GM21619 (cell line): Measurements from ENCODE around the gene SPDYE1.
A peak's percentile ranks its signal among the peaks of the same experiment; 100 is the strongest.
"Not testable (repeated sequence)": the region's sequence is repeated elsewhere in the genome, so short reads cannot be mapped to it uniquely, and the experiment has no call there.

Experiments used
- ATAC-seq: cut with Tn5 transposase; IDR thresholded peaks from one replicate; pipeline ENCODE4 v1.9.1; 2021; ENCODE audit not compliant: unreplicated experiment

The SPDYE1 gene

GRCh38 chr7:43997532-43997931 lies at the start of gene SPDYE1:
TSS of gene SPDYE1 (plus strand) at chr7:43997897. CDS start at chr7:43999950, 2,053 bp downstream.
- not testable (repeated sequence) for ATAC-seq

- ATAC-seq = no peak
Observed at GRCh38 chr7:43952028-43952427, 45.7 kb upstream of the SPDYE1 start.

DNA sequence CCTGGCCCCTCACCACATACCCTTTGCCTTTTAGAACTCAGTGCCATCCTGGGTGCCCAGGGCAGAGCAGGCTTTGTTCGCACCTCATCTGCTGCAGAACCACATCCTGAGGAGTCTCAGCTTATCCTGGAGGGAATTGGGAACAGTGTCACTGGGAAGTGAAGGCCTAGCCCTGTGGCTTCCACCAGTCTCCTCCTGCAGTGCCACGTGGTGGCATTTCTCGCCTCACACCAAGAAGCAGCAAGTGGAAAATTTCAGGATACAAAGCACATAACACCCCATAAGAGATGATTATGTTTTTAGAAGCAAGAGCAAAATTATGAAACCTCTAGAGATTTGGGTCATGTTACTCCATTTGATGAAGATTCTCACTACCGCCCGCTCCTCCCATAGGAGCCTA lies 44.6 kb upstream of the SPDYE1 start:
- no peak for ATAC-seq

- no peak for ATAC-seq
Observed at GRCh38 chr7:43954524-43955228, 43.0 kb upstream of the SPDYE1 start.

DNA sequence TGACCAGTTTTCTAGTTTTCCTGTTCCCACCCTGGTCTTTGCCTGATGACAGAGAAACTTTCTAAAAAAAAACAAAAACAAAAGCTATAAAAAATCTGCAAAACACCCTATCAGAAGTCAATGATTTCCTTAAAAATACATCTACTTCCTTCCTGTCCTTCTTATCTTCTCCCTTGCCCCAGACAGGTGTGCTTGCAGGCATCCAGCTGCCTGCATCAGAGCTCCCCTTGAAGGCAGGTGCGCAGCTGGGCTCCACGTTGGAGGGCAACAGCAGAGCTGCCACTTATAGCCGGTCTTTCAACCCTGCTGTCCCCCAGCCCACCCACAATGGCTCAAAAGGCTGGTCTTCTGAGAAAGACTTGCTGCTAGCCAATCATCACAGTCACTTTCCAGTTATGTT lies 41.7 kb upstream of the SPDYE1 start:
- ATAC-seq = no peak

GRCh38 chr7:43960933-43961332 lies 36.8 kb upstream of the SPDYE1 start:
- ATAC-seq = no peak

DNA sequence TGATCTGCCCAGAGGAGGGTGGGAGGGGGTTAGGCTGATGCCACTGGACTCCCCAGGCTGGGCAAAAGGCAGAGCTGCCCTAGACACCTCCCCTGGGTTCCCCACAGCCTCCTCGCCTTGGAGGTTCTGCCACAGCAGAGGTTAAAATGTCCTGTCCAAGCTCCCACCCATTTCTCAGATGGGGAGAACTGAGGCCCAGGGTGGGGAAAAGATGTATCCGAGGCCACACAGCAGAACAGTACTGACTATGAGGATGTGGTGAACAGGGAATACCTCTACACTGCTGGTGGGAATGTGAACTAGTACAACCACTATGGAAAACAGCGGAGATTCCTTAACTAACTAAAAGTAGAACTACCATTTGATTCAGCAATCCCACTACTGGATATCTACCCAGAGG lies 31.3 kb upstream of the SPDYE1 start:
- ATAC-seq = not testable (repeated sequence)

DNA sequence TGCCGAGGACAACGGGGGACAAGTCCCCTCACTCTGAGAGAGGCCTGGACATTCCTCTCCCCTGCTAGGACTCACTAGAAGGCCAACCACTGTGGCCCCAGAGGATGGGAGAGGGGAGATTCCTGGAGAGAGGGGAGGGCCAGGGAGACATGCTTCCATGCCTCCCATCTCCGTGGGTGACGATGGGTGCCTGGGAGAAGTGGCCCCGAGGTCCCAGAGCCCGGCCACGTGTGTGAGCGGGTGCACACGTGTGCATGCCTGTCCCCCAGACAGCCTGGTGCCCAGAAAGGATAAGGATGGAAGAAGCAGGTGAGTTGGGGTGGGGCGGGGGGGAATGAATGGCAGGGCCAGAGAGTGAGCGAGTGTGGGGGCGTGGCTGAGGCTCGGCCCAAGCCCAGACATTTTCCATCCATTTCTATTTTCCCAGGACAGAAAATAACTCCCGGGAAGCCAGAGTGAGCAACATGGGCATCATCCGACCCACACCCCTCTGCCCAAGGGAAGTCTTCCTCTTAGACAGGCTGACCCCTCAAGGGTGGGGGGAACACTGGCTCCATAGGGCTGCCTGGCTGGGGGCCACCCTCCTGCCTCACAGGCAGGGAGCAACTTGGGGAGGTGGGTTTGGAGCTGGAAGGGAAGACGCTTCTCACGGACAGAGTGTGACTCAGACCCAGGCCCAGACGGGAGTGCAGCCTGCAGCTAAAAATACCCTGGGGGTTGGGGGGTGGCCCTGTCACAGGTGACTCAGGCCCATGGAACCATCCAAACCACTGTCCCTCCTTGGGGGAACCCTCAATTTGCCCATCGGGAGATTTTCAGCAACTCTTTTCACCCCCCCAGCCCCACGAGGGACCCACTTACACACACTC lies 29.3 kb upstream of the SPDYE1 start:
- not testable (repeated sequence) for ATAC-seq

GRCh38 chr7:43969586-43969985 lies 28.1 kb upstream of the SPDYE1 start:
- not testable (repeated sequence) for ATAC-seq

DNA sequence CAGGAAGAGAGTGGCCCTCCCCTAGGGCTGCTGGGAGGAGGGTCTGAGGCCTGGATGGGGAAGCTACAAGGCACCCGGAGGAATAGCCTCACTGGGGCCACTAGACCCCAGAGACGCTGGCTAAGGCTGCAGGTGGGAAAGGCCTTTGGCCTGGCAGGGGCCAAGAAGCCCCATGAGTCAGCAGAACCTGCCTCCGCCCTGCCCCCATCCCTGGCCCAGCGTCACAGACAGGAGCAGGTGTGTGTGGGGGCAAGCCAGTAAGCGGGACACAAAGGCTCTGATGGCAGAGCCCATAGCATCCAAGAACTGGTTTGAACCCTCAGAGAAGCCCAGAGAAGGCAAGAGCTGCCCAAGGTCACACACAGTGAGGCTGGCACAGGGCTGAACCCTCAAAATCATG lies 27.0 kb upstream of the SPDYE1 start:
- ATAC-seq = not testable (repeated sequence)

- not testable (repeated sequence) for ATAC-seq
Observed at GRCh38 chr7:43974033-43974573, 23.6 kb upstream of the SPDYE1 start.

DNA sequence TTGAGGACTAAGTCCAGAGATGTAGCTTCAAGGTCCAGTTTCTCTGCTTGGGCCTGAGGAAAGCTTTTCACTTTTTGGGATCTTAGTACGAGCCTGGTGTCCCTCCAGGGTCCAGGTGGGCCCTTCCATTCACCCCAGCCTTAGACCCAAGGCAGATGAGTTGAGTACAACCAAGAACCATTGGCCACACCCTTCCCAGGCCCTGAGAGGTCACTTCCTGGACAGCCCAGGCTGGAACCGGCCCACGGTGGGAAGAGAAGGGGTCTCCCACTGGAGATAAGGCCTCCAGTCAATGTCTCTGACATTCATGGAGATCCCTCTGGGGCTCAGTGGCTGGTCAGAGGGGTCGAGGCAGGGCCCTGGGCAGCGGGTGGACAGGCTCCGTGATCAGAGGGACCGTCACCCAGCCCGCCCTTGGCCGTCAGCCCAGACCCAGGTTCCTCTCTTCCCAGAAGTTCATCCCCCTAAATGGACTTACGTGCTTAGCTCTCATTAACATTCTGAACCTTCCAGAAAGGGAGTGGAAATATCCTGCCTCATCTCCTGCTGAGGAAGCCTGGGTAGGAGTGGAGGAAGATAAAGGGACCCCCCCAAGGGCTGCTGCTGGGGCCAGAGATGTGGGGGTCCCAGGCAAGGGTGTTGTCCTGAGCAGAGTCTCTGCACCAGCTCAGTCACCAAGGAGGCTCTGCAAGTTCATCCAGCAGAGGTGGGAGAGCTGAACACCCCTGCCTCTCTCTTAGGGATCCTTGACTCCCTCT lies 22.8 kb upstream of the SPDYE1 start:
- not testable (repeated sequence) for ATAC-seq

DNA sequence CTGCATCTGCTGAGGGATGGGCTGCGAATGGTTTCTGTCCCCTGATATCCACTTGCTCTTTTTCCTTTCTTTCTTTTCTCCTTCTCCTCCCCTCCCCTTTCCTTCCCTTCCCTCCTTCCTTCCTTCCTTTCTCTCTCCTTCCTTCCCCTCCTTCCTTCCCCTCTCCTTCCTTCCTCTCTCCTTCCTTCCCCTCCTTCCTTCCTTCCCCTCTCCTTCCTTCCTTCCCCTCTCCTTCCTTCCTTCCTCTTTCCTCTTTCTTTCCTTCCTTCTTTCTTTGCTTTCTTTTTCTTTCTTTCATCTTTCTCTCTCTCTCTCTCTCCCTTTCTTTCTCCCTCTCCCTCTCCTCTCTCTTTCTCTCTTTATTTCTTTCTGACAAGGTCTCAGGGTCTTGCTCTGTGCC lies 20.2 kb upstream of the SPDYE1 start:
- ATAC-seq = no peak

DNA sequence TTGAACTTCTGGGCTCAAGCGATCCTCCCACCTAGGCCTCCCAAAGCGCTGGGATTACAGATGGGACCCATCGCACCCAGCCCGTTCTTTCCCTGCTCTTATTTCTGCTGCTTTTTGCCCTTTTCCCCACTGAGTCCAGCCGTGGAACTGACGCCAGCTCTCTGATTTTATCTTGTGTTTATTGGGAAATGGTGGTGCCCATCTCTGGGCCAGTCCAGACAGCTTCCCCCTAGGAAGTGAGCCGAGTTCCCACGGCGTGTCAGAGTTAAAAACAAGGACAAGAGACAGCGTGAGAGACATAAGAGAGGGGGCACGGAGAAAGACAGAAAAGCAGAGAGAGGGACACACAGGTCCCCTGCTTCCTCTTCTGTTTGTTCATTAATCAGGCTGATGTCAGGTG lies 19.6 kb upstream of the SPDYE1 start:
- not testable (repeated sequence) for ATAC-seq

DNA sequence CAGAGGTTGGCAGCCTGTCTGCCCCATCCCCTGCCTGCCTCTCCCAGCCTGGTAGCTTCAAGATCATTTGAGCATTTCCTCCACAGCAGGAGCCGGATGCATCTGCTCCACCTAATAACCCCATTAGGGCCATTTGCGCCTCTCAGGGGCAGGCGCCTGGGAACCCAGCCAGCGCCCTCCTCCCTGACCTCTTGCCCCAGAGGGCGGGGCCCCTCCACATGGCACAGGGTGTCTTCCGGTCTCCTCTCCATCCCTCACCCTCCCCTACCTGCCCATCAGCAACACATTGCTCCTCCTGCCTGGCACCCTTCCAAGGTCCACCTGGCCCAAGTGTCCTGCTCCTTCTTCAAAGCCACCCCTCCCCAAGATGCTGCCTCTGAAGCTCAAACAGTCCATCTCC lies 14.8 kb upstream of the SPDYE1 start:
- not testable (repeated sequence) for ATAC-seq

GRCh38 chr7:43983736-43984135 lies 14.0 kb upstream of the SPDYE1 start:
- not testable (repeated sequence) for ATAC-seq

DNA sequence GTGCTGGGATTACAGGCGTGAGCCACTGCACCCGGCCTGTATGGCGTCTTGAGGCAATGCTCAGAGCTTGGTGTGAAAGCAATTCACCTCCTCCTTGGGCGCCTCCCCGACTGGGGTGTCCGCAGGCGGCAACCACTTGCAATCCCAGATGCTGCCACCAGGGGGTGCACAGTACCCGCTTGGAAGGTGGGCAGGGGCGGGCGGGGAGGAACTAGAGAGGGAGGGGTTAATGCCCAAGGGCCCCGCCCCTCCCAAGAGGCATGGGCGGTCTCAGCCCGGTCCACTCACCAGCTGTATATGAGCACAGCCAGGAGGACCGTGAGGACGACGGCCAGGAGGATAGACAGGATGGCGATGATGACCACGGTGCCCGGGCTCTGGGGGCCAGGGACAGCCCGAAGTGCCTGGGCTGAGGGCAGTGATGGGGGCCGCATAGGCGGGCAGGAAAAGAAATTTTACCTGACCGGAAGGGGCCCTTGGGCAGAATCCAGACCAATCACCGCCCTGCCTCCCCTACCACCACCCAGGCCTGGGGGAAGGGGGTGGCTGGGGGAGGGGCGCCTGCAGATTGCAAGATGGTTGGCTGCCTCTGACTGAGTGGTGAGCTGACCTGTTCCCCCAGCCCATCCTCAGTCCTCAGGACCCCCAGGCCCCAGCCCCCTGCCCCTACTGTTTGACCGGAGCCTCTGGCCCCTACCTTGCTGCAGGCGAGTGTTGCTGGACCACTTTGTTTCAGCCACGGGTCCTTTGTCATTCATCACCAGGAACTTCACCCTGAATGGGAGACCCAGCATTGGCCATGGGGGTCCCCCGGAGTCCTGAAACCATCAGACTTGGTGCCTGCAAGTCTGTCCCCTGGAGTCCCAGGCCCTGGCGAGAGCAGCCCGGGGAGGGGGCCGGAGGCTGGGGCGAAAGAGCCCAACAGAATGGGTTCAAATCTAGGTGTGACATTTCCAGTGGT lies 11.5 kb upstream of the SPDYE1 start:
- peak; percentile 78 for ATAC-seq

DNA sequence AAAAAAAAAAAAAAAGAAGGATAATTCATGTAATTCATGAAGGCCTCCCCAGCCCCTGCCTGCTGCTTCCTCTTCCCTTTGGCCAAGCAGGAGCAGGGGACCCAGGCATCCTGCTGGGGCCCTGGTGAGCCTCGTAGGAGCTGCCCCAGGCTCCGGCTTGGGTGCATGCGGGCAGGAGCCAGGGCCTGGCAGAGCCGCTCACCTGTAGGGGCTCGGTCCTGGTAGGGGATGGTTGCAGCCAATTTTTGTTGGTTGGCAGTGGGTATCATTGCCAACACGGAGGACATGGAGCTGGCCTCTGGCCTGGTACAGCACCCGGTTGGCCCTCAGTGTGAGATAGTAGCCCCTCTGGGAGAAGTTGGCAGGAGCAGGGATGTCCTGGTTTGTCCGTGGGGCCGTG lies 10.2 kb upstream of the SPDYE1 start:
- ATAC-seq = not testable (repeated sequence)

GRCh38 chr7:43990011-43990585 lies 7.6 kb upstream of the SPDYE1 start:
- not testable (repeated sequence) for ATAC-seq

GRCh38 chr7:43990829-43991228 lies 6.9 kb upstream of the SPDYE1 start:
- not testable (repeated sequence) for ATAC-seq
